Lower leg skin (tissue), 3 donors: Measurements from ENCODE around the gene UBE4B.

Source experiments
- CTCF ChIP-seq, 3 donors: fragments of 450-650 bp; IDR thresholded peaks; one replicate each; pipeline ENCODE4 v1.5.1; 2016; ENCODE audit warnings: antibody characterized with exemption in 3 of 3, mild to moderate bottlenecking in 3 of 3, moderate library complexity in 2 of 3
- POLR2A ChIP-seq, 2 donors: fragments of 450-650 bp; IDR thresholded peaks; one replicate each; pipeline ENCODE4 v1.6.1; 2016 to 2017; ENCODE audit warnings: antibody characterized with exemption in 2 of 2, mild to moderate bottlenecking in 1 of 2, moderate library complexity in 1 of 2

DNA sequence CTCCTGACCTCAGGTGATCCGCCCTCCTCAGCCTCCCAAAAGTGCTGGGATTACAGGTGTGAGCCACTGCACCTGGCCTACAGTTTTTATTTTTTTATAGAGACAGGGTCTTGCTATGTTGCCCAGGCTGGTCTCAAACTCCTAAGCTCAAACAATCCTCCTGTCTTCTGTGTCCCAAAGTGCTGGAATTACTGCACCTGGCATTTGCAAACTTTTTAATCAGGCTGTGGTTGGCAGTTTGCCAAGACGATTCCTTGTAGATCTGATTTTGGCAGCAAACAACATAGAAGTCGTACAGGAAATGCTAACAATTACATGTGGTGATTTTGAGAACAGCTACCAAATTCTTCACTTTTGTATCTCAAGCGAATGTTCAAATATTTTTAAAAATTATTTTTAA lies 25.6 kb upstream of the UBE4B start:
- TF ChIP-seq POLR2A (IDR thresholded peaks at IDR 0.05) (no peak), CTCF (IDR thresholded peaks at IDR 0.05) (no peak)
